Measurements from ENCODE around the gene PRPF6. TPM values are rescaled to one million over a fixed set of nuclear protein-coding genes. Genes with fewer than 3 reads are reported as not detected.

PRPF6 gene
- total RNA-seq, 1 donor from 2014 or later, result 52.6 TPM

DNA sequence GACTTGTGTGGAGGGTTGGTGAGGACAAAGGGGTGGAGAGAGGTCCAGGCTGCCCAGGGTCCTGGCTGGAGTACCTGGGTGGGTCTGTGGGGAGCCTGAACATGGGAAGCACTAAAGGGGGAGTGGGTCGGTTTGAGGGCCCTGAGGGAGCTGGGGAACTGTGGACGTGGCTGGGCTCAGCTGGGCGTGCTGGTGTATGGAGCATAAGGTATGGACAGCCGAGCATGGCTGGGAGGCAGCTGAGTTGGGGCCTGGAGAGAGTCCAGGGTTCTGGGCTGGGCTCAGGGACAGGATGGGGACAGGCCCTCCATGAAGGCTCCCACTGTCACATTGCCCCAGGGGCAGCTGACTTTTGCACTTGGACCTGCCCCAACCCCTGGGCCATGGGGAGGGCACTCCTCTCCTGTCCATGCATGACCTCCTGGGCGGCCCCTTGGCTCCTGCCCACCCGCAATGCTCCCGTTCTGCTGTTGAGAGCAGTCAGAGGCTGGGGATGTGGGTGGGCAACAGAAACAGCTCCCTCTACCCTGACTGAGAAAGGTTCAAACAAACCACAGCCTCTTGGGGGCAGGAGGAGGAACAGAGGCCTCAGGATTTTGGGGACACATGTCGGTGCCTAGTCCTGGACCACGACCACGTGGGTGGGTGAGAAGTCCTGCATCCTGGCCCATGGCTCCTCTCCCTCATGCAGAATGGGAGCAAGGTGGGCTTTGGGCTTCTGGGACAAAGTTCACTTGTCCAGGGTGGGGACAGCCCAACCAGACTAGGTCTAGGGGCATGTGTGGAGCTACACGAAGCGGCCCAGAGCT is 59.5 kb downstream of the PRPF6 start:
- no peaks in the 10 kb centered on the region for H3K79me2 ChIP-seq (ENCODE audit: insufficient read depth, low read length)
- H3K4me1 Mint-ChIP-seq (ENCODE audit: low read depth, unreplicated experiment), result peaks cover 10% of the 10 kb centered on the region
- FAIRE-seq, result no peak

DNA sequence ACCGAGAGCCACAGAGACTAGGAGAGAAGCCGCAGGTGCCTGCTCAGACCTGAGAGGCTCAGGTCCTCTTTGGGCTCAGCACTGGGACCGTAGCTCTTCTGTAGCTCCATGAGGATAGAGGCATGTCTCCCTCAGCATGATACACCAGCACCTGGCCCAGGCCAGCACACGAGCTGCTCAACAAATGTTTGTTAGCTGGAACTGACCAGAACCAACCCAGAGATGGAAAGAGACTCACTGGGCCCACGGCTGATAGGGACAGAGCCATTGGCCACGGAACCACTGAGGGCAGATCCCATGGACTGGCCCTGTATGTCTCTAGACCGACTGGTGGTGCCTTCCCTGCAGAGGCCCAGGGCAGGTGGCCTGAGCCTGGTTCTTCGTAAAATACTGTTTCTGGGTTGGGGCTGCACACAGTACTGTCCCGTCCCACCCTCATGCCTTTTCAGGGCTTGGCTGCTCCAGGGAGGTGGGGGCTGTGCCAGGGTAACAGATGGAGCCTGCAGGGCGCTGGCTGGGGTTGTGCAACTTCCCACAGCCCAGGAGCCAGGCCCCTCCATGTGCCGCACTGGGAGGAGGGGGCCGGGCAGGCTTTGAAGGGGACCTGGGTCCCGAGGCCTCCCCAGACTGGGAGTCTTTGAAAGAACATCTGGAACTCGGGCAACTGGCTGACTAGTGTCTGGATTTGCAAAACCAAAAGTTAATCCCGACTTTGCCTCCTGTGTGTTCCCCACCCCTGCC is 60.3 kb downstream of the PRPF6 start:
- Mint-ChIP-seq H3K4me3 (ENCODE audit: unreplicated experiment) (no peak overlapping the region), H3K27ac (ENCODE audit: unreplicated experiment) (no peak overlapping the region), H3K36me3 (ENCODE audit: low read depth, unreplicated experiment) (no peaks in the 10 kb centered on the region), H3K9me3 (ENCODE audit: unreplicated experiment) (no peaks in the 10 kb centered on the region), H3K4me1 (ENCODE audit: low read depth, unreplicated experiment) (peaks cover 9% of the 10 kb centered on the region), H3K27me3 (ENCODE audit: low read depth, unreplicated experiment) (peaks cover 35% of the 10 kb centered on the region)
- Histone ChIP-seq H3K27ac (ENCODE audit: low read depth, low read length) (no peak overlapping the region), H2AFZ (ENCODE audit: low read depth, low read length) (no peak overlapping the region), H3K9ac (ENCODE audit: low read length) (no peak overlapping the region), H3K79me2 (ENCODE audit: insufficient read depth, low read length) (no peaks in the 10 kb centered on the region), H3K9me3 (ENCODE audit: insufficient read depth, low read depth, low read length) (no peaks in the 10 kb centered on the region), H3K4me3 (ENCODE audit: insufficient read depth, low read depth, low read length) (no peak overlapping the region), H4K20me1 (ENCODE audit: insufficient read depth, low read length) (peaks cover 20% of the 10 kb centered on the region), H3K4me2 (ENCODE audit: low read length) (no peak overlapping the region), H3K27me3 (ENCODE audit: insufficient read depth, low read length) (peaks cover 47% of the 10 kb centered on the region), H3K4me1 (ENCODE audit: insufficient read depth, low read length) (peaks cover 5% of the 10 kb centered on the region), H3K36me3 (ENCODE audit: insufficient read depth, low read length) (no peaks in the 10 kb centered on the region)
- no peak for DNase-seq (ENCODE audit: low read depth)
- TF ChIP-seq, protein P1, sequence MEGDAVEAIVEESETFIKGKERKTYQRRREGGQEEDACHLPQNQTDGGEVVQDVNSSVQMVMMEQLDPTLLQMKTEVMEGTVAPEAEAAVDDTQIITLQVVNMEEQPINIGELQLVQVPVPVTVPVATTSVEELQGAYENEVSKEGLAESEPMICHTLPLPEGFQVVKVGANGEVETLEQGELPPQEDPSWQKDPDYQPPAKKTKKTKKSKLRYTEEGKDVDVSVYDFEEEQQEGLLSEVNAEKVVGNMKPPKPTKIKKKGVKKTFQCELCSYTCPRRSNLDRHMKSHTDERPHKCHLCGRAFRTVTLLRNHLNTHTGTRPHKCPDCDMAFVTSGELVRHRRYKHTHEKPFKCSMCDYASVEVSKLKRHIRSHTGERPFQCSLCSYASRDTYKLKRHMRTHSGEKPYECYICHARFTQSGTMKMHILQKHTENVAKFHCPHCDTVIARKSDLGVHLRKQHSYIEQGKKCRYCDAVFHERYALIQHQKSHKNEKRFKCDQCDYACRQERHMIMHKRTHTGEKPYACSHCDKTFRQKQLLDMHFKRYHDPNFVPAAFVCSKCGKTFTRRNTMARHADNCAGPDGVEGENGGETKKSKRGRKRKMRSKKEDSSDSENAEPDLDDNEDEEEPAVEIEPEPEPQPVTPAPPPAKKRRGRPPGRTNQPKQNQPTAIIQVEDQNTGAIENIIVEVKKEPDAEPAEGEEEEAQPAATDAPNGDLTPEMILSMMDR (IDR thresholded peaks at IDR 0.05; ENCODE audit: insufficient read depth, low read depth, low read length), result no peak
- no peak for TF ChIP-seq EZH2 (IDR thresholded peaks at IDR 0.05; ENCODE audit: insufficient read depth, low read length)
- no peak for FAIRE-seq

More for the DNA sequence above, 59.5 kb downstream of the PRPF6 start:
- Histone ChIP-seq H3K27me3 (ENCODE audit: insufficient read depth, low read length) (peaks cover 42% of the 10 kb centered on the region), H3K9ac (ENCODE audit: low read length) (no peak overlapping the region), H3K9me3 (ENCODE audit: insufficient read depth, low read depth, low read length) (no peaks in the 10 kb centered on the region), H3K4me1 (ENCODE audit: insufficient read depth, low read length) (peaks cover 5% of the 10 kb centered on the region), H3K36me3 (ENCODE audit: insufficient read depth, low read length) (no peaks in the 10 kb centered on the region), H3K4me3 (ENCODE audit: insufficient read depth, low read depth, low read length) (no peak overlapping the region), H3K4me2 (ENCODE audit: low read length) (no peak overlapping the region), H3K27ac (ENCODE audit: low read depth, low read length) (no peak overlapping the region), H4K20me1 (ENCODE audit: insufficient read depth, low read length) (peaks cover 25% of the 10 kb centered on the region), H2AFZ (ENCODE audit: low read depth, low read length) (no peak overlapping the region)
- no peak for DNase-seq (ENCODE audit: low read depth)
- no peaks in the 10 kb centered on the region for H3K9me3 Mint-ChIP-seq (ENCODE audit: unreplicated experiment)
- H3K27ac Mint-ChIP-seq (ENCODE audit: unreplicated experiment), result no peak overlapping the region
- H3K27me3 Mint-ChIP-seq (ENCODE audit: low read depth, unreplicated experiment), result peaks cover 29% of the 10 kb centered on the region
- H3K4me3 Mint-ChIP-seq (ENCODE audit: unreplicated experiment), result peak overlapping the region; percentile 14
- no peak for TF ChIP-seq EZH2 (IDR thresholded peaks at IDR 0.05; ENCODE audit: insufficient read depth, low read length)
- TF ChIP-seq, protein P1 (IDR thresholded peaks at IDR 0.05; ENCODE audit: insufficient read depth, low read depth, low read length), result no peak
- H3K36me3 Mint-ChIP-seq (ENCODE audit: low read depth, unreplicated experiment), result no peaks in the 10 kb centered on the region

DNA sequence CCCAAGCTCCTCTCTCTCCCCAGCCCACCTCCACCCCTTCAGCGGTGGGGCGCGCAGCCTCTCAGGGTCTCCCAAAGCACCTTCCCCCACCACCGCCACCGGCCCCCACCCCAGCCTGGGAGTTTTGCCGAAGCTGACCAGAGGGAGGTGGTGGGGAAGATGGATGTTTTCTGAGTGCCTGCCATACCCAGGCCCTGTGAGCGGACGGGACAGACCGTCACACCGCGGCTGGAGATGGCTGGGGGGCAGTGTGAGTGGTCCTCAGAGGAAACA is 60.8 kb downstream of the PRPF6 start:
- peaks cover 9% of the 10 kb centered on the region for H3K4me1 Mint-ChIP-seq (ENCODE audit: low read depth, unreplicated experiment)
- H3K4me3 Mint-ChIP-seq (ENCODE audit: unreplicated experiment), result no peak overlapping the region
- no peak overlapping the region for H3K27ac Mint-ChIP-seq (ENCODE audit: unreplicated experiment)
- H3K27me3 ChIP-seq (ENCODE audit: insufficient read depth, low read length), result peaks cover 48% of the 10 kb centered on the region
- H3K36me3 ChIP-seq (ENCODE audit: insufficient read depth, low read length), result no peaks in the 10 kb centered on the region
- no peak overlapping the region for H3K4me2 ChIP-seq (ENCODE audit: low read length)
- peaks cover 14% of the 10 kb centered on the region for H4K20me1 ChIP-seq (ENCODE audit: insufficient read depth, low read length)
- TF ChIP-seq, protein P1 (IDR thresholded peaks at IDR 0.05; ENCODE audit: insufficient read depth, low read depth, low read length), result no peak
- TF ChIP-seq EZH2 (IDR thresholded peaks at IDR 0.05; ENCODE audit: insufficient read depth, low read length), result no peak
- H3K9ac ChIP-seq (ENCODE audit: low read length), result no peak overlapping the region
- no peak overlapping the region for H3K27ac ChIP-seq (ENCODE audit: low read depth, low read length)
- no peak overlapping the region for H2AFZ ChIP-seq (ENCODE audit: low read depth, low read length)
- no peaks in the 10 kb centered on the region for H3K36me3 Mint-ChIP-seq (ENCODE audit: low read depth, unreplicated experiment)
- H3K9me3 ChIP-seq (ENCODE audit: insufficient read depth, low read depth, low read length), result no peaks in the 10 kb centered on the region
- H3K9me3 Mint-ChIP-seq (ENCODE audit: unreplicated experiment), result no peaks in the 10 kb centered on the region
- H3K4me3 ChIP-seq (ENCODE audit: insufficient read depth, low read depth, low read length), result no peak overlapping the region
- FAIRE-seq (no peak), DNase-seq (ENCODE audit: low read depth) (no peak)
- peaks cover 2% of the 10 kb centered on the region for H3K4me1 ChIP-seq (ENCODE audit: insufficient read depth, low read length)
- peaks cover 39% of the 10 kb centered on the region for H3K27me3 Mint-ChIP-seq (ENCODE audit: low read depth, unreplicated experiment)
- no peaks in the 10 kb centered on the region for H3K79me2 ChIP-seq (ENCODE audit: insufficient read depth, low read length)
